NCI-H2196 (cell line): ENCODE results near the gene OGFOD3.
"Not testable (repeated sequence)": the region's sequence is repeated elsewhere in the genome, so short reads cannot be mapped to it uniquely, and the experiment has no call there.

Source experiments
- DNase-seq: peaks from one replicate; lab custom pipeline; 2025; ENCODE audit not compliant: unreplicated experiment; lab: John Stamatoyannopoulos, UW

Gene OGFOD3

GRCh38 chr17:82418001-82418986 is at the start of gene OGFOD3, which contains the start of gene HEXD:
OGFOD3 (minus strand) TSS chr17:82418586; CDS start chr17:82418485, 101 bp downstream.
HEXD (plus strand) TSS chr17:82418347; CDS start chr17:82419800, 1,453 bp downstream.
- peak; percentile 97 for DNase-seq

- DNase-seq: no peak
These were observed 46.7 kb upstream of the OGFOD3 start for GRCh38 chr17:82465023-82465603.

- DNase-seq: no peak
These were observed 46.2 kb upstream of the OGFOD3 start for GRCh38 chr17:82464567-82464929.

GRCh38 chr17:82463925-82464566 is 45.7 kb upstream of the OGFOD3 start:
- no peak for DNase-seq

GRCh38 chr17:82463391-82463790 is 45.0 kb upstream of the OGFOD3 start:
- no peak for DNase-seq

GRCh38 chr17:82461827-82462524 is 43.6 kb upstream of the OGFOD3 start:
- DNase-seq: peak; percentile 99

GRCh38 chr17:82459936-82460335 is 41.5 kb upstream of the OGFOD3 start:
- DNase-seq: not testable (repeated sequence)

GRCh38 chr17:82458885-82459424 is 40.6 kb upstream of the OGFOD3 start:
- DNase-seq: no peak

- DNase-seq: peak; percentile 100
These were observed 39.9 kb upstream of the OGFOD3 start, which contains the start of gene NARF for GRCh38 chr17:82458179-82458884. NARF (plus strand) TSS chr17:82458741; CDS start chr17:82458804, 63 bp downstream.

GRCh38 chr17:82457929-82458178 is 39.5 kb upstream of the OGFOD3 start:
- no peak for DNase-seq

GRCh38 chr17:82457073-82457928 is 38.9 kb upstream of the OGFOD3 start:
- DNase-seq: peak; percentile 45

GRCh38 chr17:82453706-82454105 is 35.3 kb upstream of the OGFOD3 start:
- DNase-seq: not testable (repeated sequence)

GRCh38 chr17:82453151-82453550 is 34.8 kb upstream of the OGFOD3 start:
- not testable (repeated sequence) for DNase-seq

- DNase-seq: no peak
These were observed 33.8 kb upstream of the OGFOD3 start for GRCh38 chr17:82452162-82452561.

- DNase-seq: peak; percentile 98
These were observed 32.1 kb upstream of the OGFOD3 start, which contains the start of gene CYBC1 for GRCh38 chr17:82450357-82451106. CYBC1 (minus strand) TSS chr17:82450752; CDS start chr17:82449254, 1,498 bp downstream.

GRCh38 chr17:82449883-82450356 is 31.5 kb upstream of the OGFOD3 start:
- no peak for DNase-seq

- no peak for DNase-seq
These were observed 30.9 kb upstream of the OGFOD3 start for GRCh38 chr17:82449131-82449882.

- no peak for DNase-seq
These were observed 29.5 kb upstream of the OGFOD3 start for GRCh38 chr17:82447876-82448275.
